NCI-H524 (cell line): ENCODE data around the gene UPP2.

Experiments used
- DNase-seq, 2 experiments: peaks; one replicate each; lab custom pipeline; 2025; lab: John Stamatoyannopoulos, UW

UPP2 gene

DNA sequence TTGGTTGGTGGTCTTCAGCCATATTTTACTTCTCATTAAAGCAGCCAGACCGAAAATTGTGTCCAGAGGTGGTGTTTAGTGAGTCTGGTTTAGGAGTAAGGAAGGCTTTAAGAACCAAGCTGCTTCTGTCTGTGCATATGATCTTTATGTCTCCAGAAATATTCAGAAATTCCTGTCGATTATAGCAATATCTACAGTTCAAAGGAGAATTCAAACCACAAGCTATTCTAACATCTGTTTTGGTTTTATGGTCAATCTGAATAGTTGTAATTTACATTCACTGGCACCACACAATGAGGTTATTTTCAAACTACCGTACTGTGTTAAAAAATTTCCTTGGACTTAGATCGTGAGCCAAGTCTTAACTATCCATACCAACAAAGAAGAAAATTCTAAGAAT, 11.3 kb downstream of the UPP2 start:
- no peak for DNase-seq

DNA sequence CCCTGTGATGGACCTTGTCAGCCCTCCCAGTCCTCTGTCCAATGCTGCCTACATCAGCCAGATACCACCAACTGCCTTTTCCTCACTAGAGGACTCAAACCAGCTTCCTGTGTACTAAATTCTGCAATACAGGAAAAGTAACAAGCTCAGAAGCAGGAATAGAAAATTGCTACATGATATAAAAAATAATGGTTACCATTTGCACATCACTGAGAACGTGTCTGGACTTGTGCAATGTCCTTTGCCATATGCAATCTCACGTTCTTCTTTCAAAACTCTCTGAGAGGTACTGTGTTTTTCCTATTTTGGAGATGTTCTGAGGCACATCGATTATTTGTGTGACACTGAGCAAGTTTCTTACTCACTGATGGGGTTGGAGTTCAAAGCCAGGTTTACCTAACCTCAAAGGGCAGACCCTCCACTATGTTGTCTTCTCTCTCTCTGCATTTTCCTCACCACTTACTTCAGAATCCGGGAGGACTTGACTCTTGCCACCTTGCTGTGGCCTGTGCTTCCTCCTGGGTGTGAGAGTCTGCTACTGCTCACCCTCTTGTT, 12.1 kb downstream of the UPP2 start:
- DNase-seq = no peak

DNA sequence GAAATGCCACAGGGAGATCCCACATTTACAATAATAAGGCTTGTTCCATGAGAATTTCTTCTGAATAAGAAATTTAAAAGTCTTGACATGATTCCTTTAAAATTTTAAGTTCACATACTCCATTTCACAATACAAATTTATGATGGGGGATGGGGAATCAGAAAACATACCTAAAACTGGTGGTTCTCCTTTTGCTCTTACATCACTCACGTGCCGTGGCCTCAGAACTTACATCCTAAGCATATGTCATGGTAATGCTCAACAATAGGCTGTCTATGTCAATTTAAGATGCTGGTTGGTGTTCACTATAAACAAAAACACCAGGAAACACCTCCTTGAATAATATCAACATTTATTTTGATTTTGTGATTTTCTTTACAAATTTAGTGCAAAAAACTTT, 12.8 kb downstream of the UPP2 start:
- no peak for DNase-seq

DNA sequence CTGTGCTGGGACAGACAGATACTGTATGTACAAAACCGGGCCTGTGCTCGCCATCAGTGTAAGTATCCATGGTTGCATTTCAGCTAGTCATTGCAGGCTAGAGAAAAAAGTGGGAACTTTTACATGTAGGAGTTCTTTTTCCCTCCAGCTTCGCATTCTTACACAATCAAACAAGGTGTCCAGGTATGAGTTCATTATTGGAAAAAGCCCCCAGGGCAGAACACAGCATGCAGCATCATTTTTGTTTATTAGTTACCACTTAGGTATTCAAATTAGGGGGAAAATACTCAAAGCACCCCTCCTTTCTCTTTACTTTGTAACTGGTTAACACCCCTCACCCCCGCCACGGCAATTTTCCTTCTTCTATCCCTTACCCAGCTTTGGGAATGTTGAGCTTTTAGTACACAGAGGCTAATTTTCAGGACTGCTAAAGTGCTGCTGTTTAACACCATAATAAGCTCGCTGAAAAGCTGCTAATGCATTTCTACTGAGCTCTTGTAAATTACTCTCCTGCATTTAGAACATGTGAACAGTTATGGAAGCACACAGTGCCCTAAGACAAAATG, 13.6 kb downstream of the UPP2 start:
- DNase-seq = no peak

DNA sequence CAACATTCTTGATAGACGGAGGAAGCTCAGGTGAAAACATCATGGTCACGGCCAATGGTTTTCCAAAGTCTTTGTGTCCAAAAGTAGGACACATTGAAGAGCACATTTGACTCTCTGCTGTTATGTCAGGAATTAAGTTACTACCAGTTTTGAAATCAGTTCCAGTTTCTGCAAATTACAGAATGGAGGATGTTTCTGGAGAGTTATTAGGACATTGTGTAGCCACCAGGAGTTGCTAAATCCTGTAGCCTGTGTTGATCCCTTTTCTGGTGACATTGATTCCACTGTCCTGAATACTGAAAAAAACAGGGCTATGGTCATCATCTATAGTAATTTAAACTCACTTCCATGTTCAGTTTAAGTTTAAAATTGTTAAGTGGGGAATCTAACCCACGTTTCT, 15.3 kb downstream of the UPP2 start:
- DNase-seq = no peak

DNA sequence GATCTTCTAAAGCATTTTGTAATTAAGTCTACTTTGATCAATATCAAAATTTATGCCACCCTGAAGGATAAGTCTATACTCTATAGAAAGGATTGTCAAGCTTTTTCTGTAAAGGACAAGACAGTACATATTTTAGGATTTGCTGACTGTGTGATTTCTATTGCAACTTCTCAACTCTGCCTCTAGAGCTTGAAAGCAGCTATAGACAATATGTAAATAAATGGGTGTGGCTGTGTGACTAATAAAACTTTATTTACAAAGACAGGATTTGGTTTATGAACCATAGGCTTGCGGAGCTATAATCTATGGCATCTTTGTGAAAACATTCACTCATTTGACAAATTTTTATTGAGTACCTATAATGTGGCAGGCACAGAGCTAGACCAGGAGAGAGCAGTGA, 18.4 kb downstream of the UPP2 start:
- no peak for DNase-seq

DNA sequence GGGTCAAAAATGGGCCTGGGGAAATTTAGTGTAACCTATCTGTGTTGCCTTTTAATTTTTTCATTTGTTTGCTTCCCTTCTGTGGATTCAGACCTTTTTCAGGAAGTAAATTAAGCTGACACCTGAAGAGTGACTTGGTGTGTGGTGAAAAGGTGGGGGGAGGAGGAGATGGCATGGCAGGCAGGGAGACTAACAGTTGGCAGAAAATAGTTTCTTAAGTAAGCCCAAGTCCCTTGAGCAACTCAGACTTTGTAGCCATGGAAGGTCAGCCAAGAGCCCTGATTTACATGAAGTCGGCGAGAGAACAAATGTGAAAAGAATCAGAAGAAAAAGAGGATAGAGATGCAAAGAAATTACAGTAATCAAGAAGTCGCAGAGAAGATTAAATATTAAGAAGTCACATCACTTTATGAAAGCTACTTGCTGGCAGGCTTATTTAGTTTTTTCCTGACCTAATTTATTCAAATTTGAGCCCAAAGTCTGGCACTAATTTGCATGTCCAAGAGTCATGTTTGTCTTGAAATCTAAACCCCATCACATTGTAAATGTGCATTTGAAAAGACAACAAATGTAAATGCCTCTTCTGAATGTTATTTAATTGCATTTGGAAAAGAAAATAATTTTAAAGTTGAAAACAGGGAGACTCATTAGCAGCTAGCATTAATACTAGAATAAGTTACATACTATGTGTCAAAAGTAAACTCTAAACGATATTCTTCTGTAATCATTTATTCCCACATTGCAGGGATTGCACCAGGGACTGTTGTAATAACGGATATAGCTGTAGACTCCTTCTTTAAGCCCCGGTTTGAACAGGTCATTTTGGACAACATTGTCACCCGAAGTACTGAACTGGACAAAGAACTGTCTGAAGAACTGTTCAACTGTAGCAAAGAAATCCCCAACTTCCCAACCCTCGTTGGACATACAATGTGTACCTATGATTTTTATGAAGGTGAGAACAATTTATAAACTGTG, 19.3 kb downstream of the UPP2 start:
- no peak for DNase-seq

DNA sequence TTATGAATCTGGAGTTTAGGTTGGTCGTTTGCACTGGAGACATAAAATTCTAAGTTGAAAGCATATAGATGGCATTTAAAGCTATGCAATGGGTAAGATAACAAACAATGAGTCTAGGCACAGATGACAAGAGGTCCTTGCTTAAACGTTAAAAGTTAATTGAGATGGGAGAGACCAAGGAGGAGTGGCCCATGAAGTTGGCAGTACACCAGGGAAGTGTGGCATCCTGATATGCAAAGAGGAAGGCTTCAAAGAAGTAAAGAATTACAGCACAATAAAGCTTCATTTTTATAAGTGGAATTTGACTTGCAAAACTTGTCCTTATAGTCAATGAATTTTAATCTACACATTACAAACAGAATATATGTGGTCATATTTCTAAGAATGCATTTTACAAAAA, 23.2 kb downstream of the UPP2 start:
- DNase-seq = no peak

DNA sequence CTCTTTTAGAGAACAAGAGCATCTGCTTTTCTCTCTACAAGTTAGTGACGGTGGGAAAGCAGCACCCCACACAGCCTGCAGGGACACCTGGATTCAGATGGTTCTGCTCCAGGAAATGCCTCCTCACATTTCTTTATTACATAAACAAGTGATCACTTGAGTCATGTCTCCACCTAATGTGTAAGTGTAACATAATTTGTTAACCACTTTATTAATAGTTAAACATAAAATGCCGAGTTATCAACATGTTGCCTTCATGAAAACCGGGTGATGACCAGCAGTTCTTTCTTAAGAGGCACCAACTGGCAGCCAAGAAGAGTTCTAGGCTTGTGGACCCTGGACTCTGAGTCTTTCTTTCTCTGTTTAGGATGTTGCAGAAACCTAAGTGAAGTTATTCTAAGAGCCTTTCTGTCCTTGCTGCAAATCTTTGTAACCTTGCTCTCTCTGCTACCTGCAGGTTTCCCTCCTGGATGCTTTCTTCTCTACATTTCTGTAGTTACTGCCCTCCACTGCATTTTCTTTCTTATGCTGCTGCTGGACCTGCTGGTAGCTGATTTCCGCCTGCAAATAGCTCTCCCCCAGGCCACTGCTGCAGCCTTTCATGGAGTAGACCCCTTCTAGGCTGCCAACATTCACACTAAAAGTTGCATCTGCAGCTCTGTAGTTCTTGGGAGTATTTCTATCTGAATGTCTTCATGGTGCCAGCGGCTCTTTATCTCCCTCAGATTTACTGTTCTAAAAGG, 24.3 kb downstream of the UPP2 start:
- DNase-seq = no peak

DNA sequence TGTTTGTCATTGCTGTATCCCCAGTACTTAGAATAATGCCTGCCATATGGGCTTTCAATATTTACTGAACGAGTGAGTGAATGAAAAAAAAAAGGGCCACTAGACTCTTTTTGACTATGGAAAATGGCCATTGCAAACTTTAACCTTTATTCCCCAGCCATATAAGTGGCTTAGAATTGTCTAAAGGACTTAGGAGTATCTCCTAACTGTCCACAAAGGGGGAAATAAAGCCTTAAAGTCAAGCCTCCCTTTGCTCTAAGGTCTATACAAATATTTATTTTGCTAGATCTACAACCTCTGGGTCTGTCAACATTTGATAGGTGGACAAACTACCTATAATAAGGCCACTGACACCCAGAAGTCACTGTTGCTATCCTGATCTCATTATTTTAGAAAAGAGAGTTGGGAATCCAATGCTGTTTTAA, 25.7 kb downstream of the UPP2 start:
- no peak for DNase-seq

DNA sequence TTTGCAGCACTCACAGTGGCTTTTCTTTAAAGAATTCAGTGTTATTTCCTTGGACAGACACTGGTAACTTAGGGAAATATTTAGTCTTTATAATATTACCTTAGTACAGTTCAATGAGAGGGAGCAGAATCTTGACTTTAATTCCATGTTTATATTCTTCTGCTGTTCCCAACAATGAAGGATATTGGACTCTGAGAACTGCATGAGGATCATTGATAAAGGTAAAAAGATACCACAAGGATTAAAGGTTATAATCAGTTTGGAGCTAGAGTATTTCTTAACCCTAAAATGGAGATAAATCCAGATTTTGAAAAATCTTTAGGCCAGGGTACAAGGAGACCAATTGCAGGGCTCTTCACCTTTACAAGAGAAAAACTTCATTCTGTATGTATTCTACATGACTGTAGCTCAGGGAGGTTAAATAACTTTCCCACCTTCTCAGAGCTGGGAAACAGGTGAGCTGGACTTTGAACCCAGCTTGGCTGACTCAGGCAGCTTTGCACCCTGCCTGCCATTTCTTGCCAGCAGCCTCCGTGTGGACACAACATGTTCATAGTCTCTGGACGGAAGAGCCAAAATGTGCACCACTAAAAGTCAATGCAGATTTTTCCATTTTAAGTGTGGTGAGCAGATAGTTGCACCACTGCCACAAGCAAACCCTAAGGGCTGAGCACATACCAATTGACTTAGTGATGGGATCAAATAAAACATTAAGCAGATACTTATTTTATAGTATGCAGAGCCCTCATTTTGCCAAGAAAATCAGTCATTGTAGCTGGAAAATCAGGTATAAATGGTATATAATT, 26.7 kb downstream of the UPP2 start:
- no peak for DNase-seq

DNA sequence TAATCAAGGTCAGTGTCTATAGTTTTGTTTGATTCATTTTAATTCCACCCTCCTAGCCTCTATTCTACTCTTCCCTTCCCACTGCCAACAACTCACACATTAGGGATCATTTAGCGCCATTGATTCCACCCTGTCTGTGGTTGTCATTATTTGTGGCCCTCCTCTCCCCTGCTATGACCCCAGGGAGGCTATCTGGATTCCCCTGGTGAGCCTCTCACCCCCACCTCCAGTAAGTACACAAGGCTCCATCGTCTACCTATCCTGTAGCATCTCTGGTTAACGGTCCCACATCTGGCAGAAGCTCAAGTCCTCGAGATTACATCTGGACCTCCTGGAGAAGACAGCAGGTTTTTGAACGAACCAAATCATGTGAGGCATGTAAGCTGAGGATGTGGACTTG, 27.4 kb downstream of the UPP2 start:
- no peak for DNase-seq

DNA sequence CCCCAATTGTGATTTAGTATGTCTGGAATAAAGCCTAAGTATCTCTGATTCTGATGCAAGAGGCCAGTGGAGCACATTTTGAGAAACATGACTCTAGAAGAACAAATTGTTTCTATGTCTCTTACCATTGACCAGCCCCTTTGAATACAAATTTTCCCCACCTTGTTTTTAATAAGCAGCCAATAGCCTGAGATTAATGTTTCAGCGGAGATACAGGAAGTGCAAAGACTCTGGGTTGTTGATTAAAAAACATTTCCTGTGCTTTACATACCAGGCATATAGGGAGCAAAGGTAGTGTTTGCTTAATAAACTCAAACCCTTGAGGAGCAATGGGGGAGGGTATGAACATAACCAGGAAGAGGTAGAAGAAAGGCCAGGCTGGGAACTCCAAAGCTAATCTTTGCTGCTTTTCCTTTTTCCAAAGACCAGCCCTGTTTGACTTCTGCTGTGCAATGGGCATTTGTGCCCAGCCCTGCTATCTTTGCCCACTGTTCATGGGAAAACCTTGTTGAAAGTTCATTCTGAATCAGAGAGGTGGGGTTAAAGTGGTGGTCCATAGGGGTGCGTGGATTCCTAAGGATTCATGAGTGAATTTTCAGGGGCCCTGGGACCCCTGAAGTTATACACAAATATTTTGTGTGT, 29.3 kb downstream of the UPP2 start:
- no peak for DNase-seq

DNA sequence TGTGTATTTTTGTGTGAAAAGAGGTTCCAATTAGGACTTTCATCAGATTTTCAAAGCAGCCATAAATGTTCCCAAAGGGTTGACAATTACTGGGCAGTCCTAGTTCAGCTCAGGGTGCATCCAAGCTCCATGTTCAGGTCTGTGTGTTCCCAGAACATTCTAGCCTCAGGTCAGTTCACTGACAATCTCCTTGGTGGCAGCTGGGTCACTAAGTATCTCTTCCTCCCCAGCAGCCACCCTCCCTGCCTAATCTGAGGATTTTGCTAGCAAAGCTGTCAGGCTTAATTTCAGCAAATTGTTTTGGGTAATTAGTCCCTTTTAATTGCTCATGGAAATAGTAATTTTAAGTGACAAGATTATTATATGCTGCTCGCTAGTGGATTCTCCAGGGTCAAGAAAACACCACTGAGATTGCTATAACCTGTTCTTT, 29.8 kb downstream of the UPP2 start:
- DNase-seq = peak; percentile 36 to 71

DNA sequence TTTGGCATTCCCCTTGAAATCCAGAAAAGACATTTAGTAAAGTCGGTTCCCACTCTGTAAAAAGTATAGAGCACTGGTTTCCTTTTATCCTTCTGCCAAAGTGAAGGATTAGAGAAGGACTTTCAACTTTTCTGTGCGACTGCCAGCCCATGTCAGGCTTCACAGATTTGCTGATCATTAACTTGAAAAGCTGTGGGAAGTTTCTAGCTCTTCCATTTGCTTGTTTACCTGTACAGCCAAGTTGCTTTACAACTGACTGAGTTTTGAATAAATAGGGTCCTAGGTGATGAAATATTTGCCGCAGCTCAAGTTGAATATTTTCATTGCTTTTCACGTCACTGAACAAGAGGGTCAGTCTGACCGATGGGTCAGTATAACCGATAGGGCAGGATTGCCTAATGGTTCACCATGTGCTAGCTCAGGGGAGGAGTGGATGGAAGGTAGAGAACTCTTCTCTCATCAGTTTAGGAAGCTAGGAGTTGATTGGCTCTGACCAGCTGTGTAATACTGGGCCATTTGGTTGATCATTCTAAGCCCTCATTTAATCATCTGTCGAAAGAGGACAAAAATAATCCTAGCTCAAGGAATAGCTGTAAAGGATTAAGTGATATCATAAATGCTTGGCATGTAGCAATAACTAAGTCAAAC, 30.4 kb downstream of the UPP2 start:
- DNase-seq = peak; percentile 64 to 91

DNA sequence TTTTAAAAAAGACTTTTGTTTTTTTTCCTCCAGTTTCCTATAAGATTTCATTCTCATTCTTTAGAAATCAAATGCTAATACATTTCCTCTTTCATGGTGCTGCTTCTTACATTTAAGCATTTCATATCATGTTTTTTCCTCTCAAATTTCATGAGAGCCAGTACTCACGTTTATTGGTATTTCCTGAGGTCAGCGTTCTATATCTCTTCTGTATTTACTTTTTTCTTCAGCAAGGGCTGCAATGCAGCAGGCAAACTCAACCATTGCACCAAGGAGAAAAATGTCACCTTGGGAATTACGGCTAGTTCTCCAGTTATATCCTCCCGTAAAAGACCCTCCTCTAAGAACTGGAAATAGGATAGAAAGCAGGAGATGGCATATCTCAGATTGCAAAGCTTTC, 32.4 kb downstream of the UPP2 start:
- DNase-seq = no peak

DNA sequence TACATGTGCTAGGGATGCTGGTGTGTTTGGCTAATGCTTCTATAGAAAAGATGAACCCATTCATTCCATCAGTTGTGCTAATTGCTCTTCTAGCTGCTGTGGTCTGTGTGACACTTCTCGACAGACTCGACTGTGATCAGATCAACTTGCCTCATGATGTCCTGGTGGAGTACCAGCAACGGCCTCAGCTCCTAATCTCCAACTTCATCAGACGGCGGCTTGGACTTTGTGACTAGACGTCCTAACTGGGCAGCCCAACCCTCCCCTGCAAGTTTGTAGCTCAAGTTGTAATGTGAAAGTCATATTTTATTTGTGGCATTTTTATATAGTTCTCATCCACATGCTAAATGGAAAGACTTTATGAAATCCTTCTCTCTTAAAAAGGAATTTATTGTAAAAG, 33.0 kb downstream of the UPP2 start:
- DNase-seq = no peak

DNA sequence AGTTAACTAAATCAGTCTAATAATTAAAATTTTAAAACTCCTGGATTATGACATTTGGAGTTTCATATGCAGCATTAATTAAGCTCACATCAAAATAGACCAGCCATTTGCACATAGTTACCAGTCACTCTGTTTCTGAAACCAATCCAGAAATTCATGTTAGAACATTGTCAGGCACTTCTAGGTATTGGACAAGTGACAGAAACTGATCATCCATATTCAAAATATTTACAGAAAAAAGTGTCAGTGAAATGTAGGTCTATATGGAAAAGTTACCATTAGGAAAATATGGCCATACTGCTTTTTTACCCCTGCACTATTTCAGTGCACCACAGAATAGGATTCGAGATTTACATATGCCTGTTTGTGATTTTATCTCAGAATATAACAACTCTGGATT, 33.4 kb downstream of the UPP2 start:
- no peak for DNase-seq

DNA sequence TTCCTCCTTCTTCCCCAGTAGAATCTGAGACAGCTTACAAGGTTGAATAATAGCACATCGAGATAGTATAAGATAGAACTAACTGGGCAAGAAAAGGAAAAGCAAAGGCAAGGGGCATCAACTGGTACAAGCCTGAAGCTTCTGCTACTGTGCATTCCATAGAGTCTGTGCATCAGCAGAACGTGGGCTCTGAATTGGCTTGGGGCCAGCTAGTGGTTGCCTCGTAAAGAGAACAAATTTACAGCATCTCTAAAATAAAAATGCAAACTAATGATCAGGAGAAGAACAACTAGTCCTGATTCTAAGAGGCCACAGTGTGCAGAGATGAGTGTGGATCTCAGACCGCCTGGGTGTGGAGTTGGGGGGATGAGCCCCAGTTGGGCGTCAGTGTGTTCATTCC, 36.6 kb downstream of the UPP2 start:
- no peak for DNase-seq

DNA sequence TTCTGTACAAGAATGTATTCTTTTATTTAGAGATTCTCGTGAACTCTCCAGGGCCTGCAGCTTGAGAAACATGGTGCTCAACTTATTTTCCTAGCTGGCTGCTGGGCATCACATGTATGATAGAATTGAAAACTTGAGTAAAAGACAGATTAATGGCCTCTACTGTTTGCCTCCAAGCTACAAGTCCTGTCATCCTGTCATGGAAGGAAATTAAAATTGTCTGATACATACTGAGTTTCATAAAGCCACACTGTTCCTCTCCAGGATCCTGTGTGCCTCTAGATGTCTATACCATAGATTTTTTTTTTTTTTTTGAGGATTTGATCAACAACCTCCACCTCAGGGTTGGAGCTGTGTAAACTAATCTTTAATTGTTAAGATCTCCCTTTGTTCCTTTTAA, 38.5 kb downstream of the UPP2 start:
- no peak for DNase-seq

DNA sequence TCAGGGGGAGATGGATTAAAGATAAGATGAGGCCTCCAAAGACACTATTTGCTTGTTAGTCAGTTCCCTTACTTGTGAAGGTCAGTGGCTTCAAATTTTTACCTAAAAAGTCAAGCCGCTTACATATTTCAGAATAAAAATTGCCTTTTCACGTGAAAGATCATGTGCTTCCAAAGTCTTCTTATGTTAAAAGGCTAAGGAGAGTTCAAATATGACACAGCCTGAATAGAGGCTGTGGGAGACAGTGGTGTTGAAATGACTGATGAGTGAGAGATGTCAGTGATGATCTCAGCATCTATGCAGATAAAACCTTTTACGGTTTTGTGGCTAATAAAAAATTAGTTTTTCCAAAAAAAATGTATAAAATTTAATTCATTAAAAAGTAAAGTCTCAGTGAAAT, 40.5 kb downstream of the UPP2 start:
- no peak for DNase-seq
